Measurements from ENCODE around the gene MPLKIP. TPM values are rescaled to one million over a fixed set of nuclear protein-coding genes. Genes with fewer than 3 reads are reported as not detected.

The MPLKIP gene
- total and polyA plus RNA-seq, 3 donors from 2014 or later = 29.6 to 61.3 (median 47.7) TPM

DNA sequence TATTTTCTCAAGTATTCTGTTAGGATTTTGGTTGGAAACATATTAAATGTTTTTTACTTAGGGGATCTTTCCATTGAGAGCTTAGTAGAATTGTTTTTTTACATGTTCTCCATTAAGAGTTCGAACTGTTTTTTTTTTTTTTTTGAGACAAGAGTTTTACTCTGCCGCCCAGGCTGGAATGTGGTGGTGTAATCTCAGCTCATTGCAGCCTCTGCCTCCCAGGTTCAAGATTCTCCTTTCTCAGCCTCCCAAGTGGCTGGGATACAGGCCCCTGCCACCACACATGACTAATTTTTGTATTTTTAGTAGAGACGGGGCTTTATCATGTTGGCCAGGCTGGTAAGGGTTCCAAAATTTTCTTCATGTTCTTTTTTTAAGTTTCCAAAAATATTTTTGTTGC is 33.2 kb downstream of the MPLKIP start:
- Histone ChIP-seq H3K4me1 (peaks cover 5% of the 10 kb centered on the region), H3K27me3 (no peaks in the 10 kb centered on the region), H3K9me3 (no peaks in the 10 kb centered on the region), H3K36me3 (ENCODE audit: low read depth, missing control alignments) (no peaks in the 10 kb centered on the region), H3K27ac (peak overlapping the region in 1 of 2 donors; percentile 26), H3K4me3 (no peak overlapping the region)
- no peak for DNase-seq
- intact Hi-C loops (cut with DNase I; ENCODE audit: low total_unique reads) = no loop called here
- TF ChIP-seq, protein P1, sequence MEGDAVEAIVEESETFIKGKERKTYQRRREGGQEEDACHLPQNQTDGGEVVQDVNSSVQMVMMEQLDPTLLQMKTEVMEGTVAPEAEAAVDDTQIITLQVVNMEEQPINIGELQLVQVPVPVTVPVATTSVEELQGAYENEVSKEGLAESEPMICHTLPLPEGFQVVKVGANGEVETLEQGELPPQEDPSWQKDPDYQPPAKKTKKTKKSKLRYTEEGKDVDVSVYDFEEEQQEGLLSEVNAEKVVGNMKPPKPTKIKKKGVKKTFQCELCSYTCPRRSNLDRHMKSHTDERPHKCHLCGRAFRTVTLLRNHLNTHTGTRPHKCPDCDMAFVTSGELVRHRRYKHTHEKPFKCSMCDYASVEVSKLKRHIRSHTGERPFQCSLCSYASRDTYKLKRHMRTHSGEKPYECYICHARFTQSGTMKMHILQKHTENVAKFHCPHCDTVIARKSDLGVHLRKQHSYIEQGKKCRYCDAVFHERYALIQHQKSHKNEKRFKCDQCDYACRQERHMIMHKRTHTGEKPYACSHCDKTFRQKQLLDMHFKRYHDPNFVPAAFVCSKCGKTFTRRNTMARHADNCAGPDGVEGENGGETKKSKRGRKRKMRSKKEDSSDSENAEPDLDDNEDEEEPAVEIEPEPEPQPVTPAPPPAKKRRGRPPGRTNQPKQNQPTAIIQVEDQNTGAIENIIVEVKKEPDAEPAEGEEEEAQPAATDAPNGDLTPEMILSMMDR (IDR thresholded peaks at IDR 0.05) = no peak
- TF ChIP-seq POLR2A (IDR thresholded peaks at IDR 0.05) = no peak
- WGBS, 2 donors = 55 to 61% methylated on average over 3 of the region's 3 CpGs

DNA sequence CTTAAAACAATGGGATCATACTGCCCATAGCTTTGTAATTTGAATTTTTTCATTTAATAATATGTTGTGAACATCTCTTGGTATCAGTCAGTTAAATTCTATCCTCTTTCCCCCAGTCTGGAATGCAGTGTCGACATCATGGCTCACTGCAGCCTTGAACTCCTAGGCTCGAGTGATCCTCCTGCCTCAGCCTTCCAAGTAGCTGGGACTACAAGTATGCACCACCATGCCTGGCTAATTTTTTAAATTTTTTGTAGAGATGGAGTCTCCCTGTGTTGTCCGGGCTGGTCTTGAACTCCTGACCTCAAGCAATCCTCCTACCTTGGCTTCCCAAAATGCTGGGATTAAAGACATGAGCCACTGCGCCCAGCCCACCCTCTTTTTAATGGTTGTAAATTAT is 34.6 kb downstream of the MPLKIP start:
- DNase-seq = no peak
- Histone ChIP-seq H3K27ac (peak overlapping the region in 1 of 2 donors; percentile 13), H3K27me3 (no peaks in the 10 kb centered on the region), H3K4me3 (no peak overlapping the region), H3K36me3 (ENCODE audit: low read depth, missing control alignments) (no peaks in the 10 kb centered on the region), H3K4me1 (peaks cover 5% of the 10 kb centered on the region), H3K9me3 (no peaks in the 10 kb centered on the region)
- TF ChIP-seq, protein P1 (IDR thresholded peaks at IDR 0.05) = no peak
- no peak for TF ChIP-seq POLR2A (IDR thresholded peaks at IDR 0.05)
- intact Hi-C loops (cut with DNase I; ENCODE audit: low total_unique reads) = no loop called here
- 59 to 69% methylated on average over 4 of the region's 4 CpGs for WGBS, 2 donors

DNA sequence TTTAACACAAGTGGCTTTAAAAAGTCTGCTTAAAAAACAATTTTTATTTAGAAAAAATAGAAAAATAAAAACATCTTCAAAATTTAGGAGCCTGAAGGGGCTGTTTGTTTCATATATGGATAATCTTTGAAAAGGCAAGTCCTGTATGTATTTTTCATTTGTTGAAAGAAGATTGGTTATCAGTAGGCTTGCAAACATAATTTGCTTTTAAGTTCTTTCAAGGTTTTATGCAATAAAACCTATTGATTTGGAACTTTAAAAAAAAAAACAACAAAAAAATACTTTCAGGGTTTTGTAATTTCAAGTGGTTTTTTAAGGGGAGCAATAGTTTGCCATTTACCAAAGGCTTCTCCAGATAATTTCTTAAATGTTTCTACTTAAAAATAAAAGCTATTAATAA is 35.6 kb downstream of the MPLKIP start:
- TF ChIP-seq POLR2A (IDR thresholded peaks at IDR 0.05) = no peak
- TF ChIP-seq, protein P1 (IDR thresholded peaks at IDR 0.05) = no peak
- no peaks in the 10 kb centered on the region for H3K36me3 ChIP-seq (ENCODE audit: low read depth, missing control alignments)
- no peaks in the 10 kb centered on the region for H3K27me3 ChIP-seq
- H3K9me3 ChIP-seq = no peaks in the 10 kb centered on the region
- H3K4me1 ChIP-seq = peaks cover 11% of the 10 kb centered on the region
- no peak for DNase-seq
- H3K27ac ChIP-seq = no peak overlapping the region
- no peak overlapping the region for H3K4me3 ChIP-seq
- intact Hi-C loops (cut with DNase I; ENCODE audit: low total_unique reads) = no loop called here

DNA sequence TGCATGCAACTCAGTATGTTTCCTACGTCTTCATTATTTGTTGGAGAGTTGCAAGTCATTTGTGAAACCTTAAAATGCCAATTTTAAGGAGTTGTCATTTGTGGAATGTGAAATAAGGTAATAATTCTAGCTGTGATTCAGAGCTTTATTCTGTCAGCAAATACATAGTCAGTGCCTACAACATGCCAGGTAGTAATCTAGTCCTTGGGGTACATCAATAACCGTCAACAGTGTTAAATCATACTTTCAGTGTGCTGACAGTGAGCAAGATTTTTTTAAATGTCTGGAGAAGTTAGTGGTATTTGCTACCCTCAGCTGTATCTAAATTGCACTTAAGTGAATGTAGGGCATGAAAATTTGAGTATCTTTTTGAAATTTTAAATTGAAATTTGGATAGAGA is 36.7 kb downstream of the MPLKIP start:
- DNase-seq = no peak
- Histone ChIP-seq H3K27ac (no peak overlapping the region), H3K36me3 (ENCODE audit: low read depth, missing control alignments) (no peaks in the 10 kb centered on the region), H3K9me3 (no peaks in the 10 kb centered on the region), H3K27me3 (no peaks in the 10 kb centered on the region), H3K4me3 (no peak overlapping the region), H3K4me1 (peaks cover 11% of the 10 kb centered on the region)
- WGBS, 2 donors = 58 to 59% methylated on average over 2 of the region's 2 CpGs
- TF ChIP-seq POLR2A (IDR thresholded peaks at IDR 0.05) = no peak
- TF ChIP-seq, protein P1 (IDR thresholded peaks at IDR 0.05) = no peak
- intact Hi-C loops (cut with DNase I; ENCODE audit: low total_unique reads) = no loop called here

DNA sequence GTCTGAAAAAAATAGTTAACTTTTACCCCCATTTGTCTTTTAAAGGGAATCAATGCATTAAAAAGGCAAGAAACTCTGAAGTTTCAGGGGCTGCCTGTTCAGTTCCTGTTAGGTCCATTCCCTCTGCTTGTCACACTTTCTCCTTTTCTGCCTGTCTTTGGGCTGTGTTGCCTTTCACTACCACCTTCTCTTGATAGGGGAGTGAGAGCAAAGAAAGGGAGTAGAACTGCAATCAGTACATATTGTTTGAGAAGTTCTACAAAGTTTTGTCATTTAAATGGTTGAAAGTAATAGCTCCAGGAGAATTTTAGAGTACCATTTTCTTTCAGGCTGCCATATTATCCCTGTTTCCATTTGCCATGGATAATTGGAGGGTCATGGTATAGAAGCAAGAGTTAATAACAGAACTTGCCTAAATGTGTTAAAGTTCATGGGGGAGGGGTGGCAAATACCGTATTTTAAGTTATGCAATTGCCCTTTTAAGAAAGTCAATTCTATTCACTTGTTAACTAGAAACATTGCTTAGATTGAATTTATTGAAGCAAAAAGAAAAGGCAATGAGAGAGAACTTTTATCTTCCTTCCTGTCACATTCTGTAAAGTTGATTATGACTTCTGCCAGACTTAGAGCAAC is 38.6 kb downstream of the MPLKIP start:
- H3K36me3 ChIP-seq (ENCODE audit: low read depth, missing control alignments) = no peaks in the 10 kb centered on the region
- peaks cover 11% of the 10 kb centered on the region for H3K4me1 ChIP-seq
- no peaks in the 10 kb centered on the region for H3K9me3 ChIP-seq
- H3K4me3 ChIP-seq = no peak overlapping the region
- intact Hi-C loops (cut with DNase I; ENCODE audit: low total_unique reads) = no loop called here
- 35 to 41% methylated on average over 1 of the region's 1 CpG for WGBS, 2 donors
- DNase-seq = no peak
- H3K27ac ChIP-seq = no peak overlapping the region
- H3K27me3 ChIP-seq = no peaks in the 10 kb centered on the region
- TF ChIP-seq, protein P1 (IDR thresholded peaks at IDR 0.05) = no peak
- no peak for TF ChIP-seq POLR2A (IDR thresholded peaks at IDR 0.05)

Measured in testis (tissue), 3 donors.